ENCODE data around the gene KRT86. TPM values are rescaled to one million over a fixed set of nuclear protein-coding genes. Genes with fewer than 3 reads are reported as not detected.

Gene KRT86
- total and polyA plus RNA-seq, 2 of the 13 experiments (the other 11 are each of a cell fraction or from before 2014, with no cell fraction given), result not detected

DNA sequence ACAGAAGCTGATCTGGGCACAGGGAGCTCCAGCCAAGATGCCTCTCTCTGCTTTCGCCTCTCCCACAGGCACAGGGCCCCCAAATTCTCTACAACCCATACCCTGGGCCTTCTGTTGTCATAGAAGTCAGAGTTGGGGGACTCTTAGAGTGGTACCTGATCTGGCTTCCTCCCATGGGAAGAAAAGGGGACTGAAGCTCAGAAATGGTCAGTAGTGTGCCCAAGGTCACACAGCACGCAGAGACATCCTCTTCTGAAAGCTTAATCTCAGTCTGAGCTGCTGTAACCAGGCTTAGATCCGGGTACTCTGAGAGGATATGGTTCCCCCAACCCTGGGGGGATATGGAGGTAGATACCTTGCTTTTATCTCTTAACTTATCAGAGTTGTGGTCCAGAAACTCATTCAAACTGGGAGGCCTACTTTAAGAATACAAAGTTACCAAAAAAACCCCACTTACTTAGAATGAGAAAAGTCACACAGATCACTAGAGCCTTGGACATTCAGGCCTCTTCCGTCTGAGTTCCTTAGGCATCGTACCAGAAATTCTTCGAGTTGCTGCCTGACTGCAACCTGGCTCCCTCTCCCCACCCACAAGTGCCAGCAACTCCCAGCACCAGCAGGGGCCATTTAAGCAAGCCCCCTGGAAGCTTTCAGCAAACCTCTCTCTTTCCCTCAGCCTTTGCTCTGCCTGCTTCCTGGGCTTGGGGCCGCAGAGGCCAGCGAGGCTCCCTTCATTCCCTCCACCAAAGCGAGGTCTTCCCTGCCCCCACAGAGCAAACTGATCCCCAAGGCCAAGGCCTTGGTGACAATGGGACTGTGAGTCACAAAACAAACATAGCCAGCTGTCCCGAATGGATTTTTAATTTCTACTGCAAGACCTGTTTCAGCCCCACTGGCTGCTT, 27.5 kb upstream of the KRT86 start (continued):
- TF ChIP-seq, protein P1, sequence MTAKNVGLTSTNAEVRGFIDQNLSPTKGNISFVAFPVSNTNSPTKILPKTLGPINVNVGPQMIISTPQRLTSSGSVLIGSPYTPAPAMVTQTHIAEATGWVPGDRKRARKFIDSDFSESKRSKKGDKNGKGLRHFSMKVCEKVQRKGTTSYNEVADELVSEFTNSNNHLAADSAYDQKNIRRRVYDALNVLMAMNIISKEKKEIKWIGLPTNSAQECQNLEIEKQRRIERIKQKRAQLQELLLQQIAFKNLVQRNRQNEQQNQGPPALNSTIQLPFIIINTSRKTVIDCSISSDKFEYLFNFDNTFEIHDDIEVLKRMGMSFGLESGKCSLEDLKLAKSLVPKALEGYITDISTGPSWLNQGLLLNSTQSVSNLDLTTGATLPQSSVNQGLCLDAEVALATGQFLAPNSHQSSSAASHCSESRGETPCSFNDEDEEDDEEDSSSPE (CRISPR knock-in tag; IDR thresholded peaks at IDR 0.05), result no peak
- 0 out of 2 replicates have a peak, but pooled peaks have one; percentile 39 for TF ChIP-seq ONECUT2 (CRISPR knock-in tag; IDR thresholded peaks at IDR 0.05)
- no peak for TF ChIP-seq ZNF614 (CRISPR knock-in tag; IDR thresholded peaks at IDR 0.05; ENCODE audit: borderline replicate concordance)
- peak; percentile 44; the same call in 1 of the 2 replicates for TF ChIP-seq HMG20A (CRISPR knock-in tag; IDR thresholded peaks at IDR 0.05; ENCODE audit: borderline replicate concordance)
- no peak for TF ChIP-seq ZNF431 (CRISPR knock-in tag; IDR thresholded peaks at IDR 0.05; ENCODE audit: borderline replicate concordance, low read depth)
- peak; percentile 42; the same call in 1 of the 2 replicates for TF ChIP-seq SALL1 (CRISPR knock-in tag; IDR thresholded peaks at IDR 0.05)
- TF ChIP-seq, protein P2, sequence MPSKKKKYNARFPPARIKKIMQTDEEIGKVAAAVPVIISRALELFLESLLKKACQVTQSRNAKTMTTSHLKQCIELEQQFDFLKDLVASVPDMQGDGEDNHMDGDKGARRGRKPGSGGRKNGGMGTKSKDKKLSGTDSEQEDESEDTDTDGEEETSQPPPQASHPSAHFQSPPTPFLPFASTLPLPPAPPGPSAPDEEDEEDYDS (CRISPR knock-in tag; IDR thresholded peaks at IDR 0.05), result no peak
- TF ChIP-seq ERF (CRISPR knock-in tag; IDR thresholded peaks at IDR 0.05), result no peak
- TF ChIP-seq, protein P3, sequence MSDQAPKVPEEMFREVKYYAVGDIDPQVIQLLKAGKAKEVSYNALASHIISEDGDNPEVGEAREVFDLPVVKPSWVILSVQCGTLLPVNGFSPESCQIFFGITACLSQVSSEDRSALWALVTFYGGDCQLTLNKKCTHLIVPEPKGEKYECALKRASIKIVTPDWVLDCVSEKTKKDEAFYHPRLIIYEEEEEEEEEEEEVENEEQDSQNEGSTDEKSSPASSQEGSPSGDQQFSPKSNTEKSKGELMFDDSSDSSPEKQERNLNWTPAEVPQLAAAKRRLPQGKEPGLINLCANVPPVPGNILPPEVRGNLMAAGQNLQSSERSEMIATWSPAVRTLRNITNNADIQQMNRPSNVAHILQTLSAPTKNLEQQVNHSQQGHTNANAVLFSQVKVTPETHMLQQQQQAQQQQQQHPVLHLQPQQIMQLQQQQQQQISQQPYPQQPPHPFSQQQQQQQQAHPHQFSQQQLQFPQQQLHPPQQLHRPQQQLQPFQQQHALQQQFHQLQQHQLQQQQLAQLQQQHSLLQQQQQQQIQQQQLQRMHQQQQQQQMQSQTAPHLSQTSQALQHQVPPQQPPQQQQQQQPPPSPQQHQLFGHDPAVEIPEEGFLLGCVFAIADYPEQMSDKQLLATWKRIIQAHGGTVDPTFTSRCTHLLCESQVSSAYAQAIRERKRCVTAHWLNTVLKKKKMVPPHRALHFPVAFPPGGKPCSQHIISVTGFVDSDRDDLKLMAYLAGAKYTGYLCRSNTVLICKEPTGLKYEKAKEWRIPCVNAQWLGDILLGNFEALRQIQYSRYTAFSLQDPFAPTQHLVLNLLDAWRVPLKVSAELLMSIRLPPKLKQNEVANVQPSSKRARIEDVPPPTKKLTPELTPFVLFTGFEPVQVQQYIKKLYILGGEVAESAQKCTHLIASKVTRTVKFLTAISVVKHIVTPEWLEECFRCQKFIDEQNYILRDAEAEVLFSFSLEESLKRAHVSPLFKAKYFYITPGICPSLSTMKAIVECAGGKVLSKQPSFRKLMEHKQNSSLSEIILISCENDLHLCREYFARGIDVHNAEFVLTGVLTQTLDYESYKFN (CRISPR knock-in tag; conservative IDR thresholded peaks at IDR 0.05), result peak; percentile 37; the same call in 1 of the 2 replicates
- no peak for TF ChIP-seq THYN1 (CRISPR knock-in tag; IDR thresholded peaks at IDR 0.05; ENCODE audit: borderline replicate concordance, low read depth)
- peak; percentile 88 for TF ChIP-seq FOXA3 (CRISPR knock-in tag; IDR thresholded peaks at IDR 0.05)
- TF ChIP-seq JUNB (CRISPR knock-in tag; IDR thresholded peaks at IDR 0.05; ENCODE audit: borderline replicate concordance), result peak; percentile 91
- TF ChIP-seq ZNF143 (CRISPR knock-in tag; IDR thresholded peaks at IDR 0.05), result no peak
- TF ChIP-seq TEAD3 (CRISPR knock-in tag; optimal IDR thresholded peaks at IDR 0.05; ENCODE audit: borderline replicate concordance), result peak; percentile 39
- TF ChIP-seq, protein P4, sequence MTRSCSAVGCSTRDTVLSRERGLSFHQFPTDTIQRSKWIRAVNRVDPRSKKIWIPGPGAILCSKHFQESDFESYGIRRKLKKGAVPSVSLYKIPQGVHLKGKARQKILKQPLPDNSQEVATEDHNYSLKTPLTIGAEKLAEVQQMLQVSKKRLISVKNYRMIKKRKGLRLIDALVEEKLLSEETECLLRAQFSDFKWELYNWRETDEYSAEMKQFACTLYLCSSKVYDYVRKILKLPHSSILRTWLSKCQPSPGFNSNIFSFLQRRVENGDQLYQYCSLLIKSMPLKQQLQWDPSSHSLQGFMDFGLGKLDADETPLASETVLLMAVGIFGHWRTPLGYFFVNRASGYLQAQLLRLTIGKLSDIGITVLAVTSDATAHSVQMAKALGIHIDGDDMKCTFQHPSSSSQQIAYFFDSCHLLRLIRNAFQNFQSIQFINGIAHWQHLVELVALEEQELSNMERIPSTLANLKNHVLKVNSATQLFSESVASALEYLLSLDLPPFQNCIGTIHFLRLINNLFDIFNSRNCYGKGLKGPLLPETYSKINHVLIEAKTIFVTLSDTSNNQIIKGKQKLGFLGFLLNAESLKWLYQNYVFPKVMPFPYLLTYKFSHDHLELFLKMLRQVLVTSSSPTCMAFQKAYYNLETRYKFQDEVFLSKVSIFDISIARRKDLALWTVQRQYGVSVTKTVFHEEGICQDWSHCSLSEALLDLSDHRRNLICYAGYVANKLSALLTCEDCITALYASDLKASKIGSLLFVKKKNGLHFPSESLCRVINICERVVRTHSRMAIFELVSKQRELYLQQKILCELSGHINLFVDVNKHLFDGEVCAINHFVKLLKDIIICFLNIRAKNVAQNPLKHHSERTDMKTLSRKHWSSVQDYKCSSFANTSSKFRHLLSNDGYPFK (CRISPR knock-in tag; IDR thresholded peaks at IDR 0.05; ENCODE audit: borderline replicate concordance), result no peak
- TF ChIP-seq SALL2 (CRISPR knock-in tag; IDR thresholded peaks at IDR 0.05), result 0 out of 2 replicates have a peak, but pooled peaks have one; percentile 32
- TF ChIP-seq NCOA2 (CRISPR knock-in tag; IDR thresholded peaks at IDR 0.05), result peak; percentile 57
- TF ChIP-seq, protein P5, sequence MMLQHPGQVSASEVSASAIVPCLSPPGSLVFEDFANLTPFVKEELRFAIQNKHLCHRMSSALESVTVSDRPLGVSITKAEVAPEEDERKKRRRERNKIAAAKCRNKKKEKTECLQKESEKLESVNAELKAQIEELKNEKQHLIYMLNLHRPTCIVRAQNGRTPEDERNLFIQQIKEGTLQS (CRISPR knock-in tag; IDR thresholded peaks at IDR 0.05), result peak; percentile 92
- 0 out of 2 replicates have a peak, but pooled peaks have one; percentile 39 for TF ChIP-seq ZNF331 (CRISPR knock-in tag; IDR thresholded peaks at IDR 0.05)
- TF ChIP-seq RARA (CRISPR knock-in tag; IDR thresholded peaks at IDR 0.05), result peak; percentile 61; the same call in 1 of the 2 replicates
- peak; percentile 81; the same call in 1 of the 2 replicates for TF ChIP-seq ZNF768 (CRISPR knock-in tag; IDR thresholded peaks at IDR 0.05)

Measured in HepG2 (cell line).